HUDEP-2 (cell line): ENCODE data around the gene RFX2.
"Not testable (repeated sequence)": the region's sequence is repeated elsewhere in the genome, so short reads cannot be mapped to it uniquely, and the experiment has no call there.

ENCODE experiments used
- DNase-seq, 76 experiments: peaks; one replicate each; lab custom pipeline; 2025; ENCODE audit not compliant: unreplicated experiment in 76 of 76; lab: John Stamatoyannopoulos, UW

RFX2 gene

DNA sequence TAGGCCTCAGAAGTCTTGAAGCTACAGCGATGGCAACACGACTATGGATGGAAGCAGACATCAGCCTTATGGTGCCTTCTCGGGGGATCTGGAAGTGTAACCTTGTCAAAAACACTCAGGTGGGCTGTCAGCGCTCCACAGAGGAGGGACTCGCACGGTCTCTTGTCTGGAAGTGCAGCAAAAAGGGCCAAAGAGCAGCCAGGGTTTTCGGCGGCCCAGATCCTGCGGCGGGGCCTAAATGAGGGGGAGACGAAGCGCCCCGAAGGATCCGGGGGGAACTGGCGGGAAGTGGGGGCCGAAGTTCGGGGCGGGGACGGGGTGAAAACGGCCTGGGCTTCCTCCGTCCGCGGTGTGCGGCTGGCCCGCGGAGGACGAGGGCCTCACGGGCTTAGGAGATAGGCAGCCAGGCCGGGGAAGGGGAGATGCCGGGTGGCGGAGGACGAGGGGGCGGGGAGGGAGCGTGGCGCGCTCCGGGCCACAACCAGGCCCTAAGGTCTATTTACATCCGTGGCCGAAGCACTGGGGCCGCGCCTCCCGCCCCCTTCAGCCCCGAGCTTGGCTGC is 133.0 kb downstream of the RFX2 start:
- peak in 1 of 76 experiments; percentile 44 for DNase-seq

DNA sequence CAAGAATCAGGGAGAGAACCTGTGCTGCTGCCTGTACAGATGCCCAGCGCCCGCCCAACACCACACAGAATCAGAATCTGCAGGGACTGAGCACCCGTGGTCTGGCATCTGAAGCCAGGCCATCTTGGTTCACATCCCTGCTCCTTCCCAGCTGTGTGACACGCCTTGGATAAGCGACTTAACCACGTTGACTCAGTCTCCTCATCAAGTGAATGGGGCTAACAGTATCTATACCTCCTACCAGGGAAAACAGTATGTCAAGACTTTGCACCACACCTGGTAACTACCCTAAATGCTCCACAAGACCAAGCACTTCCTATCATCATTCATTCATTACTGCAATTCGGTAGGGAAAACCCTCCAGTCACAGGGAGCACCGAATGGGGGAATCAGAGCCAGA is 133.5 kb downstream of the RFX2 start:
- no peak for DNase-seq

DNA sequence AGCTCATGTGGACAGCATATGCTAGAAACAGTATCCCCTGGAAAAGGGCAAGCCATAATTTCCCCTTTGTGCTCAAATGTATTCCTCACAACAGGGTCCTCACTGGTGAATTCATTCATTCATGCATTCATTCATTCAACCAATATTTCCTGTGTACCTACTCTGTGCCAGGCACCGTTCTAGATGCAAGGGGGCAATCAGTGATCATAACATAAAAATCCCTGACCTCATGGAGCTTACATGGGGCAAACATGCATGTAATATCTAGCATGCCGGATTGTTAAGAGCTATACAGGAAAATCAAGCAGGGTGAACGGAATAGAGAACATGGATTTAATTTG is 134.9 kb downstream of the RFX2 start:
- no peak for DNase-seq

DNA sequence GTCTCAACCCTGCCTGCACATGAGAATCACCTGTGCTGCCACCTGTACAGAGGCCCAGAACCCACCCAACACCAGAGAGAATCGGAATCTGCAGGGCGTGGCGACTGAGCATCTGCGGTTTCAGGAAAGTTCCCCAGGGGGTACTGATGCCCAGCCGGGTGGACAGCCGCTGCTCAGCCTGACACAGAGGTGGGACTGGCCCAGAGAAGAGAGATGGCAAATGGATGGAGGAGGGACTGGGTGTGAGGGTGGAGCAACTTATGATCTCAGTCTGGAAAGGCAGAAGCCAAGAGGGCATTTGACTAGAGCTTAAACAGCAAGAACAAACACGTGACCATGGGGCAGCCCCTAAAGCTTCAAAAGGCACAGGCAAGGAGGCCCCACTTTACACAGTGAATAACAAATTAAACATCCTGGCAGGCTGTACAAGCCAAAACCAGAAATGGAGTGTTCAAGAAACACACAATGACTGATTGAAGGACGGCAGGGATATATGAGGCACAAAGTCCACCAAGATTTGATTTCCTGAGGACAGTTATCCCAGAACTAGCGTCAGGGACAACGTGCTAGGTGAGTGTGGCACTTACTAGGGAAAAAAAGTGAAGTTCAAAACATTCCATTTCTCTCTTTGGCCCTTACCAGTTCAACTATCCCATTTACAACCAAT is 135.4 kb downstream of the RFX2 start:
- DNase-seq = no peak

DNA sequence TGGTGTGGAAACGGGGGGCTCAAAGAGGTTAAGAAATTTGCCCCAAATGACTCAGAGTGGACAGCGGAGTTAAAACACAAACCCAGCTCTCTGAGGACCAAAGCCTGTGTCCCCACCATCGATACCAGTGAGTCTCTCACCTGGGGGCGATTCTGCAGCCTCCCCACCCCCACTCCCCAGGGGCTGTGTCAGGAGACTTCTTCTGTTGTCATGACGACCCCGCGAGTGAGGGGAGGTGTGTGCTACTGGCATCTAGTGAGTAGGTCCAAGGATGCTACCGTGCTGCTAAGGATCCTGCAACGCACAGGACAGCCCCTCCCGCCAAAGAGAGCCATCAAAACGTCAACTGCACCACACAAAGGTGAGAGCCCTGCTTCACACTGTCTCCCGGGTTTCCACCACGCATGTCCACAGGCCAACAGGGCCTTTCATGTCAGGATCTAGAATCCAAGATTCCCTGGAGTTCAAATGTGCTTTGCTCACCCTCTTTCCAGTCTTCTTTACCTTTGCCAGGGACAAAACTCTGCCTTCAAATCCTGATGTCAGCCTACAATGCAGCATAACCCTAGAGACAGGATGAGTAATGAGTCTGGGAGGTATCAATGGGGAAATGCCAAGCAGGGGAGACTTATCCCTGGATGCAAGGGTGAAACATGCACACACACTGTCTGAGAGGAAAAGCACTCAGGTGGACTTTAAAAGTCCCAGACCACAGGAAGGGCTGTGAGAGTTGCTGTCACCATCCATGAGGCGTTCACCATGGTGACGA is 136.2 kb downstream of the RFX2 start:
- DNase-seq = no peak

DNA sequence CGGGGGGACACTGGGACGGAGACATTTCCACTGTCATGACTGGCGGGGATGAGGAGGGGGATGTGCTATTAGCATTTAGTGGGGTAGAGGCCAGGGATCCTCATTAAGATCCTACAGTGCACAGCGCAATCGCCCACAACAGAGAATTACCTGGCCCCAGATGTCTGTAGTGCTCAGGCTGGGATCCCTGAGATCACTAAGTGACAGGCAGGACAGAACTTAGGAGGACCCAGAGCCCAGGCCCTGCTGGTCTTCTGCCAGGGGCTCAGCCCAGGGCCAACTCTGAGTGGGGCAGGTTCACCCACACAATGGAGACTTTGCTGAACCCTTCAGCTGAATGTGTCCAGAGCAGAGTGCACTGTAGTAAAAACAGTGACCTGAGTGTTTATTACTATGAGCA is 136.9 kb downstream of the RFX2 start:
- no peak for DNase-seq

DNA sequence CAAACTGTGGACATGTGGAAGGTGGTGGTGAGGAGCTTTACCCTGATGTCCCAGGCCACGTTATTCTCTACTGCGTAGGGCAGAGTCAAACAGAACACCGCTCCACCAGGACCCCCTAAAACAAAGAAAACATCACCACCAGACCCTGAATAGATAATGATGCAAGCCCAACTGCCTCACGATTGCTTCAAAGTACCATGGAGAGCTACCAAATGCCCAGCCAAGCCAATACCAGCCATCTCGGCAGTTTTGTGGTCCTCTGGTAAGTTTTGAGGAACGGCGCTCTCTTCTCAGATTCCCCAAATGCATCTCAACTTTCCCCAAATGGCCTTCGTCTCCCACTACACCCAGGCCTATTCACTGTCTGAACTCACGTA is 138.0 kb downstream of the RFX2 start:
- DNase-seq = no peak

DNA sequence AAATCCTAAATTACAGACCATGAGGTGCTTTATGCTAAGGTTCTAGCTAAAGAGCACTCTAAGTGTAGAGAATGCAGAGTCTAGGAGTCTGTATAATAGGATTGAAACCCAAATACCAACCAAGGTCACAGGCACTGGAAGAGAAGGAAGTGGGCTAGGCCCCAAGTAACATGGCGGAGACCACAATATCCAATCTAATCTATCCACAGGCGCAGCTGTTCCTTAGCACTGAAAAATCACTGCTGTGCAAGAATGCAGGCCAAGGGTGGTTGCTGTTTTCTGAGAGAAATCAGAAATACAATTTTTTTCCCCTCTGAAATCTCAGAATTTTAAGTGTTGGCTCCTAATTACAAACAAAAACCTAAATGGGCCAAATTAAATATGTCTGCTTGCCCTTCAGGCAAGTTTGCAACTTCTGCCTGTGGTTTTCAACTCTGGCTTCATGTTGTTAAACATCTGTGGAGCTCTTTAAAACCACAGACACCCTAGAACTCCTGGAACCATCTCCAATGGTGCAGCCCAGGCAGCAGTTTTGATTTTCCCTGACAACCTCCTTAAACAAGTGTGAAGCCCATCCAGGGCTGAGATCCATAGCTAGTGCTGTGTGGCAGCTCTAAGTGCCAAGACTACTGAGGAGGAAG is 138.5 kb downstream of the RFX2 start:
- DNase-seq = no peak

DNA sequence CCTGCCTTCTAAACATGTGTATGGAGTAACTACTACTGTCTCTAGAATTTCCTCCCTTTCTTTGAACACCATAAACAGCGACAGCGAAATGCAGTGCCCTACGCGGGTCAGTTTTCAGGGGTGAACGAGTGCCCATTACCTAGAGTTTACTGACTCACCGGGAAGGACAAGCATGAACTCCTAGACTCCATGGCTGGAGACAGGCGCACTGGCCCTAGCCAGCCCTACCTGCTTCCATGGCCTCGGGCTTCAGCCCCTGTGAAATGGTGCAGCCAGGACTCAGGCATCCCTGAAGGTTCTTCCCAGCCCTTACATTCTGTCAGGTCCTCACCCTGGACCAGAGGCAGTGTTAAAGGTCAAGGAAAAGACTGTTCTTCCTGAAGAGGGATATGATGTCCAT is 140.8 kb downstream of the RFX2 start:
- no peak for DNase-seq

DNA sequence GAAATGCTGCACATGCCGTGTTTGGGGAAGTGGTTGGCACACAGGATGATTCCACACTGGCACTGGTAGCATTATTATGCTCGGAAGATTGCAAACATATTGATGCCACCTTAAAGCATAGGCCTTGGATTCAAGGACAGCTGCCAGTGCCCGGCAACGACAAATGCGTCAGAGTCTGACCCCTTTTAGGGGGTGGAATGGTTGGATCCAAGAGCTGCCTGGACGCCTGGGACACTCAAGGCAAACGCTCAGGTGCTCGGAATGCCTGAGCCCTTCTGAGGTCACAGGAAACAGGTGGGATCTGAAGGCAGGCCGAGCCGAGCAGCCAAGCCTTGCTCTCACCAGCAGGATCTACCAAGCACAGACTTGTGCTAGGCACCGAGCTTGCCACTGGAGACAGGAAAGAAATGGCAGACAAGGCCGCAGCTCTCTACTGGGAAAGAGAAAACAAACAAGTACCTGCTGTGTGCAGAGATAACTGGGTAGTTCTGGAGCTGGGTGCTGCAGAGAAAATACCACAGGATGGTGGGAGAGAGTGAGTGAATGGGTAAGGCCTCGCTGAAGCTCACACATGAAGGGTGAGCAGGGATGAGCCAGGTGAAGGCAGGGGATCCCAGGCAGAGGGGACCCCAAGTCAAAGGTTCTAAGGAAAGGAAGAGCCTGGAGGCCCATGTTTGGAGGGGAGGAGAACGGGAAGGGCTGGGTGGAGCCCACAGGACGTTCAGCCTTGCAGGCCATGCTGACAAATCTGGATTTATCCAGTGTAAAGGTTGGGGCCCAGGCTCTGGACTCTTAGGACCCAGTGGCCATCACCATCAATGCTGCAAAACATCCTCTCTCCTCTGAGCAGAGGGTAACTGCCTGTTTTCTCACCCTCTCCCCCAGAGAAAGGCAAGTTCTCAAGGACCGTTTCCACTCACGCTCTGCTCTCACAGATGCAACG is 141.6 kb downstream of the RFX2 start:
- no peak for DNase-seq

DNA sequence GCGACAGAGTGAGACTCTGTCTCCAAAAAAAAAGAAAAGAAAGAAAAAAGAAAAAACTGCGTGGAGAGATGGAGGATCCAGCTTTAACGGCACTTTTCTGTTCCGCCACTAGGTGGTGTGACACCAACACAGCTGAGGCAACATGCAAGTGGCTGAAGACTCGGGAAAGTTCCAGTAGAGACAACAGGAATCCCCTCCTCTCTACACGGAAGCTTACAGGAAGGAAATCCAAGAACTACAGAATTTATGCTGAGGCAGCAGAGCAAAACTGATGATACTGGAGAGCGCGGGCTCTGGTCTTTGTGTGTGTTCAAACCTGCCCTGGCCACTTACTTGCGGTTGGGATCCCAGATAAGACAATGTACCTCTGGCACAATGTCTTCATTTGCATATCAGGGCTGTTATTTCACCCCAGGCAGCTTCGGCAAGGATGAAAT is 142.3 kb downstream of the RFX2 start:
- peak in 66 of 76 experiments; percentile 21 to 84 (median 64) for DNase-seq

DNA sequence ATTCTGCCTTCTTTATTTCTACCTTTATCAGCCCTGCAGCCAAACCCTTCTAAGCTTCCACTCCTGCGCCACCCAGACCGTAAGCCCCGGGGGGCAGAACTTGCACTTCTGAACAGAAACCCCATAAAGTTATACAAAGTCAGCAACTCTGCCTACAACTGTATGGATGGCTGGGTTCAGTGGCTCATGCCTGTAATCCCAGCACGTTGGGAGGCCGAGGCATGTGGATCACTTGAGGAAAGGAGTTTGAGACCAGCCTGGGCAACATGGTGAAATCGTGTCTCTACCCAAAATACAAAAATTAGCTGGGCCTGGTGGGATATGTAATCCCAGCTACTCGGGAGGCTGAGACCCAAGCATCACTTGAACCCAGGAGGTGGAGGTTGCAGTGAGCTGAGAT is 142.7 kb downstream of the RFX2 start:
- DNase-seq = no peak

DNA sequence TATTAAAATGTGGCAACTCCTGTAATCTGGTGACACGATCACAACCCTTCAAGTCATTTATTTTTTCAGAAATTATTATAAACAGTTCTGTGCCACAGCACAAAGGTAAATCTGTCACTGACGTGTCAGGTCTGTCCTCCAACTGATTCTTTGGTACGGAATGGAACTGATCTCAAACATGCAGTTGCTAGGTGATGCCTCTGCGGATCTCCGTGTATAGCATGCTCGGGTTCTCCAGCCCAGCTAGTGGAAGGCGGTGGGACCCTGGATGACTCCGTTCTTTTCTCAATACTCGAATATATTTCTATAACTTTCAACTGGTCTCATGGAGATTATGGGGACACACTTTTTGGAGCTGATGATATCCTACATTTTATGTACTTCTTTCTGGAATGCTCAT is 143.4 kb downstream of the RFX2 start:
- no peak for DNase-seq

DNA sequence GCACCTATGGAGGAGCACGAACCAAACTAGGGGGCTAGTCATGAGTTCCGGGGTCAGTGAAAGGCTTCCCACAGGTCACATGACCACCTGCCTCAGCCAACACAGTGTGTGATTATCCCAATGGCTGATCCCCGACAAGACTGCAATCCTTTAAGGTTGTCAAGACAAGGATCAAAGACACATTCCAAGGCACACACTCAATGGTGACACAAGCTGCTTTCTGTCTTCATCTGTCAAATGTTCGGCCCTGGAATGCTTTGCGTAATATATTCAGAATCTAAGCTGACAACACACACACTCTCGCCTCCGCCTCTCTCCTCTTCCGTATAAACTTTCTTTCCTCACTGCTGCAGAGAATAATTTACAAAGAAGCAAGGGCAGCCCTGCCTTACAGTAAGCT is 144.1 kb downstream of the RFX2 start:
- DNase-seq = no peak

DNA sequence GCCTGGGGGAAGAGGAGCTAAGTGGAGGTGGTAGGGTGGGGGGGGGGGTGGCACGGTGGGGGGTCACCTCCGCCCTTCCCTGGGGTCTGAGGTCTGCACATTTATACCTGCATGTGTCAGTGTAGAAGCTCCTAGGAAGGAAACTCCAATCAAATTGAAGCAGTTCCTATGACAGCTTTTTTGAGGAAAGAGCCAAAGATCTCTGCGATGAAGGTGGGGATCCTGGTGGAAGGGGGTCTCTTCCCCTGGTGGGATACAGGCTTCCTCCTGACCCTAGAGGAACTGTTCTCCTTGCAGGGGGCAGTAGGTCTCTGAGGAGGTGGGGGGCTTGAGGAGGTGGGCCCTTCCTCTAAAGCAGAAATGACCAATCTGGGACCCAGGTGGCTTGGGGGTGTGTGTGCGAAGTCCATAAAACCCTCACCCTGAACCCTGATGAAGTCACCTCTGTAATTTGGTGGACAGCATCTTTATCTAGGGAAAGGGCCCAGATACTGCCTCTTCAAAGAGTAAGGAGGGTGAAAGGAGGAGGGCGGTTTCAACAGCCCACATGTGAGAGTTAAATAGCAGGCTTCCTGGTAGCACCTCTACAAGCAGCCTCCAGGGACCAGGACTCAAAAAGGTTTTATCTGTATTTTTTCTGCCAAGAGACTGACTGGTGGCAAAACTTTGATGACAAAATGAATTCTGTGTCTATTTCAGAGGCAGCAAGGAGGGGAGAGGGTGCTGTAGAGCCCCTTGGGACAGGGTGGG is 145.3 kb downstream of the RFX2 start:
- no peak for DNase-seq

DNA sequence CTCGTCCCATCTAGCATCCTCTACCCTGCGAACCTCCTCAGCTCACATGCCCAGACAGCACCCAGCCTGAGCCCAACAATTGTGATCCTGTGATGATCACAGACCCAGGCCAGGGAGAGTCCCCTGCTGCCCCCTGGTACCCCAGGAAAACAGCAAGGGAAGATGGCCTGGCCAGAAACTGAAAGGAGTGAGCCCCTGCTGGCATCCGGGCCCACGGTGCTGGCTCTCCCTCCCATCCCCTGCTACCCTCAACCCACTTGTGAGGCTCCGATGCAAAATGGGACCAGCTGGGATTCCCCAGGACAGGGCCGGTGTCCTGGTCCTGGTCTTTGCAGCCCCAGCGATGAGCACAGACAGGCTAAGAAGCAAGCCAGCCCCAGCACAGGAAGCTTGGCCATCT is 146.4 kb downstream of the RFX2 start:
- DNase-seq = no peak

DNA sequence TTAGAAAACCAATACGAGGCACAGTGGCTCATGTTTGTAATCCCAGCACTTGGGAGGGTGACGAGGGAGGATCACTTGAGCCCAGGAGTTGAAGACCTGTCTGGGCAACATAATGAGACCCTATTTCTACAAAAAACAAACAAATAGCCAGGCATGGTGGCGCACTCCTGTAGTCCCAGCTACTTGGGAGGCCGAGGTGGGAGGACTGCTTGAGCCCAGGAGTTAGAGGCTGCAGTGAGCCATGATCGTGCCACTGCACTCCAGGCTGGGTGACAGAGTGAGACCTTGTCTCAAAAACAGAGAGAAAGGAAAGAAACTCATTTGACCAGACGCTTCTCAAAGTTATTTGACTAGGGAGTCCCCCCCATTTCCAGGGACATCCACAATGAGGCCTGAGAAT is 147.0 kb downstream of the RFX2 start:
- DNase-seq = not testable (repeated sequence)

DNA sequence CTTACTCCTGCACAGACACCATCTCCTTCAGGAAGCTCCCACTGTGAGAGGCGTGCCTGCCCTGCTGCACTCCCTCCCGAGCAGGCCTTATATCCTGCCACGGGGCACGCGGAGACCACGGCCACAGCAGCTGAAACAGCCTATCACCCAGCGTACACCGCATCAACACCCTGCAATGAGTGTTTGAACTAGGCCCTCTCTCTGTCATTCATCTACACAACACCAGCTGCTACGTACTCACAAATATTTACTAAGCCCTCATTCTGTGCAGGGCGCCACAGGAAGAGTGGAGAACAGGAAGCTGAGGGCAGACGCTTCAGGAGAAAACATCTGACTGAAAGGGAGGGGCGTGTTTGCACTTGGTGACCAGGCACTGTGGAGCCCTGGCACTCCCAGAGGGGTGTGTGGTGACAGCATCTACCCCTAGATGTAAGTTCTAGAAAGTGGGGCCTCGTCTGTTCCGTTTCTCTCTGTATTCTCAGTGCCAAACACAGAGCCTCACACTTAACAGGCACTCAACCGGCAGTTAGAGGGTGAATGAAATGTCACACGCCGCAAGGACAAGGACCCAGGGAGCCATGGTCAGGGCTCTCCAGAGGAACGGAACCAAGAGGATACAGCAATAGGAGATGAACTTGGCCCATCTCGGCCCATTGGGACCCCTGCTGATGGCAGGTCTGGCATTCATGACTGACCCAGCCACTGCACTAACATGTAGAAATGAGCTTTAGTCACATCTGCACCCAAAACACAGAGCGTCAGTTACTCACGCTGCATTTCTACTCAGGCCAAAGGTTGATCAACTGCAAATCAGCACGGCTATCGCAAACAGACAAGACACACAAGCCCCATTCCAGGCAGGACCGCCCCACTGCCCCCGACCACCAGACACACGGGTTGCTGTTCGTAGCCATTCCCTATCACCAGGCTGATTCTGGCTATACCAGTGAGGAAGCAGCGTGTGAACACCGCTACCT is 148.0 kb downstream of the RFX2 start:
- peak in 2 of 76 experiments; percentile 16 to 22 for DNase-seq

DNA sequence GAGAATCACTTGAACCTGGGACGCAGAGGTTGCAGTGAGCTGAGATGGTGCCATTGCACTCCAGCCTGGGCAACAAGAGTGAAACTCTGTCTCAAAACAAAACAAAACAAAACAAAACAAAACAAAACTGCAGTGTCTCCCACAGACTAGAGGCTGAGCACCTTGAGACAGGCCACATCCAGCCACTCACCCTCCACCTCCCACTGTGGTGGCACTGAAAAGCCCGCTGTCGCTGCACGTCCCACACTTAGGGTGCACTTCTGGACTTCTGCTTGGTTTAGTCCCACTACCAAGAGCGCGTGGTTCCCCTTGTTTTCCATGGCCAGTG is 148.7 kb downstream of the RFX2 start:
- not testable (repeated sequence) for DNase-seq
